WI38 (cell line): ENCODE results near the gene COL23A1.

Source experiments
- H3K4me3 ChIP-seq: 2 replicates; pipeline ENCODE4 v1.5.1; 2011; ENCODE audit warnings: low read depth, mild to moderate bottlenecking, control low read depth, low read length
- TF ChIP-seq, protein P1 (sequence below): IDR thresholded peaks from 2 replicates; pipeline ENCODE4 v1.5.1; 2012; ENCODE audit warnings: low read depth, mild to moderate bottlenecking, control low read depth, low read length

The COL23A1 gene

GRCh38 chr5:178360222-178360925 lies 229.8 kb downstream of the COL23A1 start:
- no peak overlapping the region for H3K4me3 ChIP-seq
- TF ChIP-seq, protein P1, sequence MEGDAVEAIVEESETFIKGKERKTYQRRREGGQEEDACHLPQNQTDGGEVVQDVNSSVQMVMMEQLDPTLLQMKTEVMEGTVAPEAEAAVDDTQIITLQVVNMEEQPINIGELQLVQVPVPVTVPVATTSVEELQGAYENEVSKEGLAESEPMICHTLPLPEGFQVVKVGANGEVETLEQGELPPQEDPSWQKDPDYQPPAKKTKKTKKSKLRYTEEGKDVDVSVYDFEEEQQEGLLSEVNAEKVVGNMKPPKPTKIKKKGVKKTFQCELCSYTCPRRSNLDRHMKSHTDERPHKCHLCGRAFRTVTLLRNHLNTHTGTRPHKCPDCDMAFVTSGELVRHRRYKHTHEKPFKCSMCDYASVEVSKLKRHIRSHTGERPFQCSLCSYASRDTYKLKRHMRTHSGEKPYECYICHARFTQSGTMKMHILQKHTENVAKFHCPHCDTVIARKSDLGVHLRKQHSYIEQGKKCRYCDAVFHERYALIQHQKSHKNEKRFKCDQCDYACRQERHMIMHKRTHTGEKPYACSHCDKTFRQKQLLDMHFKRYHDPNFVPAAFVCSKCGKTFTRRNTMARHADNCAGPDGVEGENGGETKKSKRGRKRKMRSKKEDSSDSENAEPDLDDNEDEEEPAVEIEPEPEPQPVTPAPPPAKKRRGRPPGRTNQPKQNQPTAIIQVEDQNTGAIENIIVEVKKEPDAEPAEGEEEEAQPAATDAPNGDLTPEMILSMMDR, result no peak

DNA sequence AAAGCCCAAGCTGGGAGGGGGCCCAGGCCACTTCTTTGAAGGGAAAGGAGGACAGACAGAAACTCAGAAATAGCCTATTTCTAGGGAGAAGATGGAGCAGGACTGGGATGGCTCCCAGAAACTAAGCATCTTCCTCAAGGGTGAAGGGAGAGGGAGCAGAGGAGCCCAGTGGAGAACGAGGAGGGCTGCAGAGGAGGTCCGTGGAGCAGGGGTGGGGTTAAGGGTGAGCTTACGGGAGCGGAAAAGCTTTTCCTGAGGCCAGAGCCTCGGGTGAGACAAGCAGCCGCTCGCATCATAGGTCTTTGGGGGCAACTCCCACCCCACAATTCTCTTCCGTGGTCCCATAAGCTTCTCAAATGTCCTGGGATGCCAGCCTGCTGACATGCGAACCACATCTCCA lies 230.5 kb downstream of the COL23A1 start:
- no peak overlapping the region for H3K4me3 ChIP-seq
- TF ChIP-seq, protein P1, result no peak

GRCh38 chr5:178357678-178358077 lies 232.5 kb downstream of the COL23A1 start:
- H3K4me3 ChIP-seq, result no peak overlapping the region
- TF ChIP-seq, protein P1, result no peak

GRCh38 chr5:178357121-178357521 lies 233.1 kb downstream of the COL23A1 start:
- TF ChIP-seq, protein P1, result no peak
- H3K4me3 ChIP-seq, result no peak overlapping the region

GRCh38 chr5:178356431-178356872 lies 233.7 kb downstream of the COL23A1 start:
- TF ChIP-seq, protein P1, result no peak
- H3K4me3 ChIP-seq, result no peak overlapping the region

DNA sequence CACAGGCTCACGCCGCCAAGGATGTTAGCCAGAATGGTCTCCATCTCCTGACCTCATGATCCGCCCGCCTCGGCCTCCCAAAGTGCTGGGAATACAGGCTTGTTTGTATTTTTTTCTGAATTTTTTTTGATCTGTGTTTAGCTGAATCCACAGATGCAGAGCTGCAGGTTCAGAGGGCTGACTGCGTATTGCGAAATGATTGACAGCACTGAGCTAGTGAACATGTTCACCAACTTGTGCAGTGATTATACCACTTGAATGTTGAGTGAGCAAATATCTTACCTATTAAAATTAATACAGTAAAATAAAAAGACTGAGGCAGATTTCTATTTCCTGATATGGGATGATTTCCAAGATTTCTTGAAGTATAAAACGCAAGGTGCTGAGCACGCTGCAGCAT lies 234.5 kb downstream of the COL23A1 start:
- H3K4me3 ChIP-seq, result no peak overlapping the region
- TF ChIP-seq, protein P1, result no peak

- H3K4me3 ChIP-seq, result no peak overlapping the region
- TF ChIP-seq, protein P1, result no peak
Observed at GRCh38 chr5:178353461-178353860, 236.7 kb downstream of the COL23A1 start.
